HG03354 (cell line): ENCODE data around the gene CAMK2D.
"Not testable (repeated sequence)": the region's sequence is repeated elsewhere in the genome, so short reads cannot be mapped to it uniquely, and the experiment has no call there.

Experiments used
- ATAC-seq: cut with Tn5 transposase; IDR thresholded peaks from one replicate; pipeline ENCODE4 v1.9.1; 2021; ENCODE audit warnings: mild to moderate bottlenecking; ENCODE audit not compliant: unreplicated experiment, poor library complexity, severe bottlenecking

Gene CAMK2D

GRCh38 chr4:113761620-113762185, at the start of gene CAMK2D:
Gene CAMK2D, minus strand, starts transcription at chr4:113761738. Its CDS starts 670 bp downstream, at chr4:113761068.
- peak; percentile 38 for ATAC-seq

- ATAC-seq, result no peak
Observed at GRCh38 chr4:113810906-113811305, 49.4 kb upstream of the CAMK2D start.

GRCh38 chr4:113809311-113809710, 47.8 kb upstream of the CAMK2D start:
- ATAC-seq, result no peak

- no peak for ATAC-seq
Observed at GRCh38 chr4:113806850-113807249, 45.3 kb upstream of the CAMK2D start.

- no peak for ATAC-seq
Observed at GRCh38 chr4:113801882-113802281, 40.3 kb upstream of the CAMK2D start.

DNA sequence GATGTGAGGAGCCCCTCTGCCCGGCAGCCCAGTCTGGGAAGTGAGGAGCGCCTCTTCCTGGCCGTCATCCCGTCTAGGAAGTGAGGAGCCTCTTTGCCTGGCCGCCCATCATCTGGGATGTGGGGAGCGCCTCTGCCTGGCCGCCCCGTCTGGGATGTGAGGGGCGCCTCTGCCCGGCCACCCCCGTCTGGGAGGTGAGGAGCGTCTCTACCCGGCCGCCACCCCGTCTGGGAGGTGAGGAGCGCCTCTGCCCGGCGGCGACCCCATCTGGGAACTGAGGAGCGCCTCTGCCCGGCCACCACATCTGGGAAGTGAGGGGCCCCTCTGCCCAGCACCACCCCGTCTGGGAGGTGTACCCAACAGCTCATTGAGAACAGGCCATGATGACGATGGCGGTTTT, 34.8 kb upstream of the CAMK2D start:
- not testable (repeated sequence) for ATAC-seq

DNA sequence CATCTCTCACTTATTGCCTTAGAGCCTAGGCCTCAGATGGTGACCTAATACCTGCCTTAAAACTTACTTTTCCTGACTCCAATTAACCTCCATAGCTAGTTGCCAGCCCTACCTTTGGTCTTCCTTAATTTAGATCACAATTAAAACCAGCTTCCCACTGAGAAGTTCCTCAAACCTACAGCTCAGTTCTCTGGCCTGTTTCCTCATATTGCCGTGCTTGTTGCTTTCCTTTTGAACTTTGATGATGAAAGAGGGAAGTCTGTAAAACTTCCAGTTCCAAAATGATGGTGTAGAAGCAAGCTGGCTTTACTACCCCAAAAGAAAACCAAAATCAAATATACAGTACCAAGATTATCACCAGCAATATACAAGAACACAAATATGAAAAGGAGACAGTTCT, 28.9 kb upstream of the CAMK2D start:
- no peak for ATAC-seq

- no peak for ATAC-seq
Observed at GRCh38 chr4:113788888-113789287, 27.4 kb upstream of the CAMK2D start.

GRCh38 chr4:113785781-113786180, 24.2 kb upstream of the CAMK2D start:
- no peak for ATAC-seq

GRCh38 chr4:113784497-113785250, 23.1 kb upstream of the CAMK2D start:
- ATAC-seq, result no peak

GRCh38 chr4:113783701-113784100, 22.2 kb upstream of the CAMK2D start:
- no peak for ATAC-seq

DNA sequence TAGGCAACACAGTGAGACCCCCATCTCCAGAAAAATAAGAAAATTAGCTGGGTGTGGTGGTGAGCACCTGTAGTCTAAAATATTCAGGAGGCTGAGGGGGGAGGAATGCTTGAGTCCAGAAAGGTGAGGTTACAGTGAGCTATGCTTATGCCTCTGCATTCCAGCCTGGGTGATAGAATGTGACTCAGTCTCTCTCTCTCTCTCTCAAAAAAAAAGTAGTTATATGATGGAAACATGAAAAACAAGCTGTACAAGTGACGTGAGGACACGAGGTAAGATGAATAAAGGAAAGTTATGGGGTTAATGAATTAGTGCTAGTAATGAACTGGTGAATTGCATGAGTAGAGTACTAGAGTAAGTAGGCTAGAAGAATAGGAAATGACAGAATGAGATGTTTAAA, 21.8 kb upstream of the CAMK2D start:
- ATAC-seq, result no peak

DNA sequence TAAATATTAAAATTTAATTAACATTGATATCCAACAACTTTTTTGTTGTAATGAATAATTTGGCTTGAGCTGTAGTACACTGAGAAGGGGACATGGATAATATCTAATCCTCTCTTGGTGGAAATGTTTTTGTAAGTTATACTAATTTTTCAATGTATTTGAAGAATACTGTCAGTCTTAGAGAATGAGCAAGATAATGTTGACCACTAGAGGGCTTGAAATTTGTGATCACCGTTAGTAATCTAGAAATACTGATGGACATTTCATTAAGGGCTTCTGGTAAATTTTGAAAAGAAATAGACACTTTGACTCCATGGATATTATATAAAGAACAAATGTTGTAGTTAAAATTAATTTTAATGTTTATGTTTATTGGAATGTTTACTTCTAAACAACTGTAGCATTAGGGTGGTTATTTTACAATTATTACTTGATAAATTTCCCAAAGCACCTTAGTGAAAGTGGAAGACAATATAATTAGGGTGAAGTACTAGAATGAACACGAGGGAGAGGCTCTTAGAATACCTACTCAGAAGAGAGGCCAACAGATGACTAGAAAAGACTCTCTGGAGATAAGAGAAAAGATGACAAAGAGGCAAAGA, 20.0 kb upstream of the CAMK2D start:
- ATAC-seq, result peak; percentile 62

DNA sequence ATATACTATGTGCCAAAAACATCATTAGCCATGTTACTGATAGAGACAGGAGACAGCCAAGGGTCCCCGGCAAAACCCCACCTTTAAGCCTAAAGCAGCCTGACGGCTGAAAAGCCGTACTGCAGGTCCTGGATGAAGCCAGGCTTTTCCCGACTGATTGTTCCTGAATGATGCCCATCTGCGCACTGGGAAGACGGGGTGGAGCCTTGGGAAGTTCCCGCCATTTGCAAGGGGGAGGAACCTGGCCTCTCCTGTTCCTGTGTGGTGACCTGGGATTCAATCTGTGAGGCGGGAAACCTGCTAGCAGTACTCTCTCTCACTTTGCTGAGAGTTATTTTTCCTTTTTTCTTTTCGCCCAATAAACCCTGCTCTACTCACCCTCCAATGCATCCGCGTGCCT, 15.1 kb upstream of the CAMK2D start:
- no peak for ATAC-seq

- ATAC-seq, result no peak
Observed at GRCh38 chr4:113776016-113776415, 14.5 kb upstream of the CAMK2D start.

DNA sequence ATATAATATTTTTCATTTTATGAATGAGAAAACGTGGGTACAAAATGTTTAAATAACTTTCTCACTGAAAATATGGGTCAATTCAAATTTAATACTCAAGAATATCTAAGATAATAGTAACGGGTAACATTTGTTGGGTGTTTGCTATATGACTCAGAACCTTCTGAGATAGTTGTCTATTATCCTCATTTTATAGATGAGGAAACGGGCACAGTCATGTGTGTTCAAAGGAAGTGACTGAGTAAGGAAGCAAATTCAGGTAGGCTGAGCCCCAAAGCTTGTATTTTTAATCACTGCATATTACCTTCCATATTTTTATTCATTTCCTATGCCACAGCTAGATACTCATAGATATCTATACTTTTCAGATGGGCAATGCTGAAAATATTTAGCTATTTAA, 12.2 kb upstream of the CAMK2D start:
- no peak for ATAC-seq

- no peak for ATAC-seq
Observed at GRCh38 chr4:113773014-113773413, 11.5 kb upstream of the CAMK2D start.

GRCh38 chr4:113772319-113772718, 10.8 kb upstream of the CAMK2D start:
- no peak for ATAC-seq

DNA sequence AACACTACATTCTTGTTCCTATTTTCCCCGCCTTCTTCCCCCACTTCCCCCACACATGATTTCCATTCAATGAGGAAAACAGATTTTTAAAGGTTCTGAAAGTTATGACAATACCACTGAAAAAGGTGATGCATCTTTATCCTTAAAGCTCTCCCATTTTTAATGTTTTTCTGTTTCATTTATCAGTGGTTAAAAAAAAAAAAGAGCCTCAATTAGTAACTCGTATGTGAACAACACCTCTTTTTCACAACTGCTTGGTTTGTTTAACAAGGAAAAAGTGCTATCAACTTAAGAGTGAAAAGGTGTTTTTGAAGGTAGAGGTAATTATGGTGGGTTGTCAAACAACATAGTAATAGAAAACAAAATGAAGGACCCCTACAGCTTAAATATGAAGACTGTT, 8.2 kb upstream of the CAMK2D start:
- ATAC-seq, result no peak

DNA sequence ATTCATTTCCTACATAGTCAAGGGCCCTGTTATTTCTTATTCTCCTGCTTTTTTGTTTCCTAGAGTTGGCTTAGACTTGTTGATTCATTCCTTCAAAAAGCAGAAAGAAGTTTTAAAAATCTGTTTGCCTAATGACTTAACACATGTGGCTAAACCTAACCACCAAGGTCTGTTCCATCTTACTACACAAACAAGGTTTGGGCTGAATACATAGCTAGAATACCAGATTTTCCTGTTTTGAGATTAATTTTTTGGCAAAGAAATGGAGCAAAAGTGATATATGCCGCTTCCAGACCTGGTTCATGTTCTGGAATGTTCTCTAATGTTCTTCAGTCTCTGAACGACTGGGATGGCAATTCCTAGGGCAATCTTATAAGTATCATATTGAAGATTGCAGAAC, 7.4 kb upstream of the CAMK2D start:
- no peak for ATAC-seq

DNA sequence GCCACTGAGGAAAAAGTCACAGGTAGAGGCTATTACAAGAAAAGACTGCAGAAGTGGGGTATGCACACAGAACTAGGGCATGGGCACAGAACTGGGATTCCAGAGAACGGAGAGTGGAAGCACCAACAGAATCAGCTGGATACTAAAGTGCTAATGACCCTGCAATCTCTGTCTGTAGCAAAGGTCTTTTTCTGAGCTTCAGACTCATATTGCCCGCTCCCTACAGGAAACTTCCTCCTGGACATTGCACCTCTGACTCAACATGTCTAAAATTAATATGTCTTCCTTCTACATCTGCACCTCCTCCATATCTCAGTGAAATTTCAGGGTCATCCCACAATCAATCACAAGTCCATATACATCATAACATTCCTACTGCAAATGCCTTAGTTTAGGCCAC, 5.3 kb upstream of the CAMK2D start:
- ATAC-seq, result no peak
